WTC11 (cell line): ENCODE data around the gene ZDHHC4. TPM values are rescaled to one million over a fixed set of nuclear protein-coding genes. Genes with fewer than 3 reads are reported as not detected.
A peak's percentile ranks its signal among the peaks of the same experiment; 100 is the strongest.

ENCODE experiments used
- ATAC-seq: fragments of 200-7000 bp; cut with Tn5 transposase; 2 replicates; pipeline ENCODE4 v1.10.0; 2021; ENCODE audit warnings: mild to moderate bottlenecking, moderate library complexity
- CTCF ChIA-PET: fragments of 300-600 bp; sonication (Branson Sonifier 250); formaldehyde crosslinking; loops from one replicate; lab custom pipeline; 2021; ENCODE audit warnings: antibody characterized with exemption; lab: Charles Lee
- POLR2A ChIA-PET: fragments of 350-600 bp; sonication (Branson Sonifier 250); formaldehyde crosslinking; loops from one replicate; lab custom pipeline; 2021; ENCODE audit warnings: antibody characterized with exemption; lab: Charles Lee
- DNase-seq: peaks from one replicate; pipeline ENCODE4 v3.0.0; 2021; ENCODE audit warnings: low spot score
- H3K27ac Mint-ChIP-seq: 2 replicates; pipeline ENCODE4 v1.8.0; 2021; ENCODE audit warnings: mixed read lengths
- H3K27me3 Mint-ChIP-seq: 2 replicates; pipeline ENCODE4 v1.8.0; 2021; ENCODE audit warnings: low read depth, mild to moderate bottlenecking, moderate library complexity, mixed read lengths
- H3K36me3 Mint-ChIP-seq: 2 replicates; pipeline ENCODE4 v1.8.0; 2021; ENCODE audit warnings: mixed read lengths
- H3K4me1 Mint-ChIP-seq: 2 replicates; pipeline ENCODE4 v1.8.0; 2022; ENCODE audit warnings: mixed read lengths
- H3K4me3 Mint-ChIP-seq: 2 replicates; pipeline ENCODE4 v1.8.0; 2021; ENCODE audit warnings: mild to moderate bottlenecking, moderate library complexity, mixed read lengths
- H3K9me3 Mint-ChIP-seq: 2 replicates; pipeline ENCODE4 v1.8.0; 2021; ENCODE audit warnings: mixed read lengths
- ETV6 ChIP-seq: sonication (generic); formaldehyde crosslinking; IDR thresholded peaks from 2 replicates; pipeline ENCODE4 v1.8.1; 2022; ENCODE audit warnings: mild to moderate bottlenecking, missing genetic modification reagents
- FOXJ3 ChIP-seq: sonication (generic); formaldehyde crosslinking; IDR thresholded peaks from 2 replicates; pipeline ENCODE4 v1.9.0; 2021; ENCODE audit warnings: missing genetic modification reagents, mild to moderate bottlenecking, borderline replicate concordance
- FOXP1 ChIP-seq: sonication (generic); formaldehyde crosslinking; IDR thresholded peaks from 2 replicates; pipeline ENCODE4 v1.8.0; 2022; ENCODE audit warnings: missing genetic modification reagents, mild to moderate bottlenecking, moderate library complexity, borderline replicate concordance
- HMGA2 ChIP-seq: fragments of 250-450 bp; sonication (Bioruptor Pico); IDR thresholded peaks from 2 replicates; pipeline ENCODE4 v1.4.0; 2021; ENCODE audit warnings: mild to moderate bottlenecking, moderate library complexity
- NR3C1 ChIP-seq: sonication (generic); formaldehyde crosslinking; conservative IDR thresholded peaks from 2 replicates; pipeline ENCODE4 v1.8.1; 2023; ENCODE audit warnings: low read depth, mild to moderate bottlenecking, missing genetic modification reagents
- OVOL2 ChIP-seq: fragments of 250-450 bp; sonication (Bioruptor Pico); IDR thresholded peaks from 2 replicates; pipeline ENCODE4 v1.9.0; 2021; ENCODE audit warnings: mild to moderate bottlenecking, borderline replicate concordance
- SP1 ChIP-seq: sonication (generic); formaldehyde crosslinking; conservative IDR thresholded peaks from 2 replicates; pipeline ENCODE4 v1.8.1; 2022; ENCODE audit warnings: missing genetic modification reagents
- TEAD1 ChIP-seq: sonication (generic); formaldehyde crosslinking; IDR thresholded peaks from 2 replicates; pipeline ENCODE4 v1.8.0; 2022; ENCODE audit warnings: mild to moderate bottlenecking, missing genetic modification reagents
- TP53 ChIP-seq: sonication (generic); formaldehyde crosslinking; IDR thresholded peaks from 2 replicates; pipeline ENCODE4 v1.8.1; 2023; ENCODE audit warnings: mild to moderate bottlenecking, missing genetic modification reagents
- ZBTB21 ChIP-seq: sonication (generic); formaldehyde crosslinking; IDR thresholded peaks from 2 replicates; pipeline ENCODE4 v1.8.1; 2023; ENCODE audit warnings: mild to moderate bottlenecking, missing genetic modification reagents, borderline replicate concordance
- ZNF263 ChIP-seq: sonication (generic); formaldehyde crosslinking; IDR thresholded peaks from 2 replicates; pipeline ENCODE4 v1.8.1; 2022; ENCODE audit warnings: low read depth, mild to moderate bottlenecking, moderate library complexity, missing genetic modification reagents
- ZNF317 ChIP-seq: sonication (generic); formaldehyde crosslinking; IDR thresholded peaks from 2 replicates; pipeline ENCODE4 v1.8.1; 2023; ENCODE audit warnings: low read depth, mild to moderate bottlenecking, moderate library complexity, missing genetic modification reagents, borderline replicate concordance
- ZNF396 ChIP-seq: fragments of 250-450 bp; sonication (Bioruptor Pico); IDR thresholded peaks from 2 replicates; pipeline ENCODE4 v1.8.0; 2021; ENCODE audit warnings: mild to moderate bottlenecking, moderate library complexity, borderline replicate concordance
- ZNF416 ChIP-seq: fragments of 250-450 bp; sonication (Bioruptor Pico); IDR thresholded peaks from 2 replicates; pipeline ENCODE4 v1.9.0; 2021; ENCODE audit warnings: mild to moderate bottlenecking, inconsistent platforms
- total RNA-seq: library from RNA; stranded (reverse); gene quantifications from 3 replicates; pipeline ENCODE4 v1.2.3, GENCODE V29; 2021
- TF ChIP-seq, protein P1 (sequence below): sonication (generic); formaldehyde crosslinking; IDR thresholded peaks from 2 replicates; pipeline ENCODE4 v1.8.1; 2022; ENCODE audit warnings: mild to moderate bottlenecking, missing genetic modification reagents, moderate library complexity, borderline replicate concordance
- TF ChIP-seq, protein P2 (sequence below): sonication (generic); formaldehyde crosslinking; IDR thresholded peaks from 2 replicates; pipeline ENCODE4 v1.8.0; 2022; ENCODE audit warnings: mild to moderate bottlenecking, missing genetic modification reagents
- TF ChIP-seq, protein P3 (sequence below): sonication (generic); formaldehyde crosslinking; IDR thresholded peaks from 2 replicates; pipeline ENCODE4 v1.8.1; 2023; ENCODE audit warnings: mild to moderate bottlenecking, missing genetic modification reagents, borderline replicate concordance
- TF ChIP-seq, protein P4 (sequence below): fragments of 250-450 bp; sonication (Bioruptor Pico); IDR thresholded peaks from 2 replicates; pipeline ENCODE4 v1.8.0; 2021; ENCODE audit warnings: mild to moderate bottlenecking
- TF ChIP-seq, protein P5 (sequence below): sonication (generic); formaldehyde crosslinking; IDR thresholded peaks from 2 replicates; pipeline ENCODE4 v1.8.0; 2022; ENCODE audit warnings: missing genetic modification reagents
- TF ChIP-seq, protein P6 (sequence below): fragments of 250-450 bp; sonication (Bioruptor Pico); IDR thresholded peaks from 2 replicates; pipeline ENCODE4 v1.9.0; 2021; ENCODE audit warnings: mild to moderate bottlenecking
- TF ChIP-seq, protein P7 (sequence below): sonication (generic); formaldehyde crosslinking; IDR thresholded peaks from 2 replicates; pipeline ENCODE4 v1.8.1; 2022; ENCODE audit warnings: mild to moderate bottlenecking, moderate library complexity, missing genetic modification reagents

Gene ZDHHC4
- total RNA-seq, 1 experiment from 2014 or later: 37.7 TPM

DNA sequence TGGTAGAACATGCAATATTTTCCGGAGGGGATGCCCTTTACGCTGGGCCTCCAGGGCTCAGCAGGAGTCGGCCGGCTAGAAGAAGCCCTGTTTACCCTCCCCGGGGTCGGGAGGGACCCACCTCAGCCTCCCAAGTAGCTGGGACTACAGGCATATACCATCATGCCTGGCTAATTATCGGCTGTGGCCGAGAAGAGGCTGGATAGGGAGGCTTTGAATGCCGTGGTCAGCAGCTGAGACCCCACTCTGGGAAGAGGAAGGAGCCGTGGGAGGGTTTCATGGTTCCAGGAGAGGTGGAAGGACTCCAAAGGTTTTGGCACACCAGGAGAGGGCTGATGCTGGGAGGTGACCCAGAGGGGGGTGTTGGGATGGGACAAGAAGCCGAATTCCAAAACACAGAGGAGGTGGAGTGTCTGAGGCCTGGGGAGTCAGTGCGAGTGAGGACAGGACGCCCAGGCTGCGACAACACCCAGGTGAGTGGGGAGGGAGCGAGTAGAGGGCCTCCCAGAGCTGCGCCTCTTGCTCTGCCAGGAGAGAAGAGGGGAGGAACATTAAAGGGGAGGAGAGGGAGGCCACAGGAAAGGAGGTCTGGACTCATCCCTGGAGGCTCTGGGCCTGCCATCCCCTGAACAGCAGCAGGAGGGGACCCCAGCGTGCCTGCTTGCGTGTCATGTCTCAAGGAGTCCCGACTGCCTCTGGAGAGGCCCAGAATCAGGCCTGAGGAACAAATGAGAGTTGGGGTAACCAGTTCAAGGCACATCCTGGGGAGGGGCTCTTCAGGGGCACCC lies 45.6 kb upstream of the ZDHHC4 start:
- H3K27me3 Mint-ChIP-seq: peaks cover 88% of the 10 kb centered on the region
- peaks cover 22% of the 10 kb centered on the region for H3K4me1 Mint-ChIP-seq
- no peak overlapping the region for H3K27ac Mint-ChIP-seq
- DNase-seq (no peak), ATAC-seq (no peak)
- ChIA-PET POLR2A (no interaction called here), CTCF (interaction anchor here (1.1 to 2.9 kb wide), 4 partner anchors 11 to 43 kb away, joined by 3 to 8 read pairs (median 6); no protein-coding TSS in a partner anchor)
- no peaks in the 10 kb centered on the region for H3K36me3 Mint-ChIP-seq
- no peak for TF ChIP-seq ZNF263
- TF ChIP-seq, protein P1, sequence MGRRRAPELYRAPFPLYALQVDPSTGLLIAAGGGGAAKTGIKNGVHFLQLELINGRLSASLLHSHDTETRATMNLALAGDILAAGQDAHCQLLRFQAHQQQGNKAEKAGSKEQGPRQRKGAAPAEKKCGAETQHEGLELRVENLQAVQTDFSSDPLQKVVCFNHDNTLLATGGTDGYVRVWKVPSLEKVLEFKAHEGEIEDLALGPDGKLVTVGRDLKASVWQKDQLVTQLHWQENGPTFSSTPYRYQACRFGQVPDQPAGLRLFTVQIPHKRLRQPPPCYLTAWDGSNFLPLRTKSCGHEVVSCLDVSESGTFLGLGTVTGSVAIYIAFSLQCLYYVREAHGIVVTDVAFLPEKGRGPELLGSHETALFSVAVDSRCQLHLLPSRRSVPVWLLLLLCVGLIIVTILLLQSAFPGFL: no peak
- TF ChIP-seq, protein P2, sequence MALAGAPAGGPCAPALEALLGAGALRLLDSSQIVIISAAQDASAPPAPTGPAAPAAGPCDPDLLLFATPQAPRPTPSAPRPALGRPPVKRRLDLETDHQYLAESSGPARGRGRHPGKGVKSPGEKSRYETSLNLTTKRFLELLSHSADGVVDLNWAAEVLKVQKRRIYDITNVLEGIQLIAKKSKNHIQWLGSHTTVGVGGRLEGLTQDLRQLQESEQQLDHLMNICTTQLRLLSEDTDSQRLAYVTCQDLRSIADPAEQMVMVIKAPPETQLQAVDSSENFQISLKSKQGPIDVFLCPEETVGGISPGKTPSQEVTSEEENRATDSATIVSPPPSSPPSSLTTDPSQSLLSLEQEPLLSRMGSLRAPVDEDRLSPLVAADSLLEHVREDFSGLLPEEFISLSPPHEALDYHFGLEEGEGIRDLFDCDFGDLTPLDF: no peak
- TF ChIP-seq FOXJ3 (CRISPR knock-in tag): no peak
- TF ChIP-seq, protein P3, sequence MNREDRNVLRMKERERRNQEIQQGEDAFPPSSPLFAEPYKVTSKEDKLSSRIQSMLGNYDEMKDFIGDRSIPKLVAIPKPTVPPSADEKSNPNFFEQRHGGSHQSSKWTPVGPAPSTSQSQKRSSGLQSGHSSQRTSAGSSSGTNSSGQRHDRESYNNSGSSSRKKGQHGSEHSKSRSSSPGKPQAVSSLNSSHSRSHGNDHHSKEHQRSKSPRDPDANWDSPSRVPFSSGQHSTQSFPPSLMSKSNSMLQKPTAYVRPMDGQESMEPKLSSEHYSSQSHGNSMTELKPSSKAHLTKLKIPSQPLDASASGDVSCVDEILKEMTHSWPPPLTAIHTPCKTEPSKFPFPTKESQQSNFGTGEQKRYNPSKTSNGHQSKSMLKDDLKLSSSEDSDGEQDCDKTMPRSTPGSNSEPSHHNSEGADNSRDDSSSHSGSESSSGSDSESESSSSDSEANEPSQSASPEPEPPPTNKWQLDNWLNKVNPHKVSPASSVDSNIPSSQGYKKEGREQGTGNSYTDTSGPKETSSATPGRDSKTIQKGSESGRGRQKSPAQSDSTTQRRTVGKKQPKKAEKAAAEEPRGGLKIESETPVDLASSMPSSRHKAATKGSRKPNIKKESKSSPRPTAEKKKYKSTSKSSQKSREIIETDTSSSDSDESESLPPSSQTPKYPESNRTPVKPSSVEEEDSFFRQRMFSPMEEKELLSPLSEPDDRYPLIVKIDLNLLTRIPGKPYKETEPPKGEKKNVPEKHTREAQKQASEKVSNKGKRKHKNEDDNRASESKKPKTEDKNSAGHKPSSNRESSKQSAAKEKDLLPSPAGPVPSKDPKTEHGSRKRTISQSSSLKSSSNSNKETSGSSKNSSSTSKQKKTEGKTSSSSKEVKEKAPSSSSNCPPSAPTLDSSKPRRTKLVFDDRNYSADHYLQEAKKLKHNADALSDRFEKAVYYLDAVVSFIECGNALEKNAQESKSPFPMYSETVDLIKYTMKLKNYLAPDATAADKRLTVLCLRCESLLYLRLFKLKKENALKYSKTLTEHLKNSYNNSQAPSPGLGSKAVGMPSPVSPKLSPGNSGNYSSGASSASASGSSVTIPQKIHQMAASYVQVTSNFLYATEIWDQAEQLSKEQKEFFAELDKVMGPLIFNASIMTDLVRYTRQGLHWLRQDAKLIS (CRISPR knock-in tag): no peak
- H3K4me3 Mint-ChIP-seq: peak overlapping the region; percentile 85
- H3K9me3 Mint-ChIP-seq: no peaks in the 10 kb centered on the region

DNA sequence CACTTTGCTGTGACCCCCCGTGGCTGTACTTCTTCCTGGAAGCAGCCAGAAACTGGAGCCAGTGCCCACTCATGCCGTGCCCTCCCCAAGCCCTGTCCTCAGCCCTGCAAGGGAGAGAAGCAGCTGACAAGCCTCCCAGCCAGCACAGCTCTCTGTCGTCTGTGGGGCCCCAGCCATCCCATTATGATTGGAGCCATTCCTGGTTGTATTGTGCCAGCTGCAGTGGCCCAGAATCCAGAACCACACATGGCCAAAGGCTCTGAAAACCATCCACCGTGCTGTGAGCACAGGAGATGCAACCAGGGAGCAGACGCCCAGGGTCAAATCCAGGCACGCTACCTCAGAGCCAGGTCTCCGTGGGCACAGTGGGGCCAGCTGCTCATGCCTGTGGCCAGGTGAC lies 44.7 kb upstream of the ZDHHC4 start:
- no peak for ATAC-seq
- Mint-ChIP-seq H3K27me3 (peaks cover 83% of the 10 kb centered on the region), H3K36me3 (no peaks in the 10 kb centered on the region), H3K4me3 (peak overlapping the region; percentile 85), H3K9me3 (no peaks in the 10 kb centered on the region), H3K4me1 (peaks cover 15% of the 10 kb centered on the region), H3K27ac (no peak overlapping the region)
- DNase-seq: no peak
- ChIA-PET POLR2A (no interaction called here), CTCF (interaction anchor here (1.1 to 2.9 kb wide), 2 partner anchors 16 to 42 kb away, joined by 3 to 8 read pairs; no protein-coding TSS in a partner anchor)
- TF ChIP-seq FOXJ3 (CRISPR knock-in tag): no peak
- no peak for TF ChIP-seq ZNF317
- TF ChIP-seq FOXP1 (CRISPR knock-in tag): no peak
- no peak for TF ChIP-seq NR3C1 (CRISPR knock-in tag)
- TF ChIP-seq, protein P4, sequence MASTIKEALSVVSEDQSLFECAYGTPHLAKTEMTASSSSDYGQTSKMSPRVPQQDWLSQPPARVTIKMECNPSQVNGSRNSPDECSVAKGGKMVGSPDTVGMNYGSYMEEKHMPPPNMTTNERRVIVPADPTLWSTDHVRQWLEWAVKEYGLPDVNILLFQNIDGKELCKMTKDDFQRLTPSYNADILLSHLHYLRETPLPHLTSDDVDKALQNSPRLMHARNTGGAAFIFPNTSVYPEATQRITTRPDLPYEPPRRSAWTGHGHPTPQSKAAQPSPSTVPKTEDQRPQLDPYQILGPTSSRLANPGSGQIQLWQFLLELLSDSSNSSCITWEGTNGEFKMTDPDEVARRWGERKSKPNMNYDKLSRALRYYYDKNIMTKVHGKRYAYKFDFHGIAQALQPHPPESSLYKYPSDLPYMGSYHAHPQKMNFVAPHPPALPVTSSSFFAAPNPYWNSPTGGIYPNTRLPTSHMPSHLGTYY (CRISPR knock-in tag): no peak
- TF ChIP-seq, protein P5, sequence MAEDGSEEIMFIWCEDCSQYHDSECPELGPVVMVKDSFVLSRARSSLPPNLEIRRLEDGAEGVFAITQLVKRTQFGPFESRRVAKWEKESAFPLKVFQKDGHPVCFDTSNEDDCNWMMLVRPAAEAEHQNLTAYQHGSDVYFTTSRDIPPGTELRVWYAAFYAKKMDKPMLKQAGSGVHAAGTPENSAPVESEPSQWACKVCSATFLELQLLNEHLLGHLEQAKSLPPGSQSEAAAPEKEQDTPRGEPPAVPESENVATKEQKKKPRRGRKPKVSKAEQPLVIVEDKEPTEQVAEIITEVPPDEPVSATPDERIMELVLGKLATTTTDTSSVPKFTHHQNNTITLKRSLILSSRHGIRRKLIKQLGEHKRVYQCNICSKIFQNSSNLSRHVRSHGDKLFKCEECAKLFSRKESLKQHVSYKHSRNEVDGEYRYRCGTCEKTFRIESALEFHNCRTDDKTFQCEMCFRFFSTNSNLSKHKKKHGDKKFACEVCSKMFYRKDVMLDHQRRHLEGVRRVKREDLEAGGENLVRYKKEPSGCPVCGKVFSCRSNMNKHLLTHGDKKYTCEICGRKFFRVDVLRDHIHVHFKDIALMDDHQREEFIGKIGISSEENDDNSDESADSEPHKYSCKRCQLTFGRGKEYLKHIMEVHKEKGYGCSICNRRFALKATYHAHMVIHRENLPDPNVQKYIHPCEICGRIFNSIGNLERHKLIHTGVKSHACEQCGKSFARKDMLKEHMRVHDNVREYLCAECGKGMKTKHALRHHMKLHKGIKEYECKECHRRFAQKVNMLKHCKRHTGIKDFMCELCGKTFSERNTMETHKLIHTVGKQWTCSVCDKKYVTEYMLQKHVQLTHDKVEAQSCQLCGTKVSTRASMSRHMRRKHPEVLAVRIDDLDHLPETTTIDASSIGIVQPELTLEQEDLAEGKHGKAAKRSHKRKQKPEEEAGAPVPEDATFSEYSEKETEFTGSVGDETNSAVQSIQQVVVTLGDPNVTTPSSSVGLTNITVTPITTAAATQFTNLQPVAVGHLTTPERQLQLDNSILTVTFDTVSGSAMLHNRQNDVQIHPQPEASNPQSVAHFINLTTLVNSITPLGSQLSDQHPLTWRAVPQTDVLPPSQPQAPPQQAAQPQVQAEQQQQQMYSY (CRISPR knock-in tag): no peak
- TF ChIP-seq SP1 (CRISPR knock-in tag): no peak
- TF ChIP-seq OVOL2 (CRISPR knock-in tag): no peak
- TF ChIP-seq, protein P6, sequence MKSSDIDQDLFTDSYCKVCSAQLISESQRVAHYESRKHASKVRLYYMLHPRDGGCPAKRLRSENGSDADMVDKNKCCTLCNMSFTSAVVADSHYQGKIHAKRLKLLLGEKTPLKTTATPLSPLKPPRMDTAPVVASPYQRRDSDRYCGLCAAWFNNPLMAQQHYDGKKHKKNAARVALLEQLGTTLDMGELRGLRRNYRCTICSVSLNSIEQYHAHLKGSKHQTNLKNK: no peak
- no peak for TF ChIP-seq ZNF396 (CRISPR knock-in tag)
- no peak for TF ChIP-seq HMGA2 (CRISPR knock-in tag)
- no peak for TF ChIP-seq TEAD1 (CRISPR knock-in tag)
- no peak for TF ChIP-seq ZBTB21 (CRISPR knock-in tag)
- no peak for TF ChIP-seq ETV6 (CRISPR knock-in tag)
- no peak for TF ChIP-seq TP53 (CRISPR knock-in tag)
- TF ChIP-seq ZNF416: no peak
- TF ChIP-seq, protein P7, sequence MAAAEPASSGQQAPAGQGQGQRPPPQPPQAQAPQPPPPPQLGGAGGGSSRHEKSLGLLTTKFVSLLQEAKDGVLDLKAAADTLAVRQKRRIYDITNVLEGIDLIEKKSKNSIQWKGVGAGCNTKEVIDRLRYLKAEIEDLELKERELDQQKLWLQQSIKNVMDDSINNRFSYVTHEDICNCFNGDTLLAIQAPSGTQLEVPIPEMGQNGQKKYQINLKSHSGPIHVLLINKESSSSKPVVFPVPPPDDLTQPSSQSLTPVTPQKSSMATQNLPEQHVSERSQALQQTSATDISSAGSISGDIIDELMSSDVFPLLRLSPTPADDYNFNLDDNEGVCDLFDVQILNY (CRISPR knock-in tag): no peak
